ENCODE measurements around the gene TSPAN3. TPM values are rescaled to one million over a fixed set of nuclear protein-coding genes. Genes with fewer than 3 reads are reported as not detected.

TSPAN3 gene
- total RNA-seq, 4 donors from 2014 or later = 163 to 205 (median 171) TPM

GRCh38 chr15:77070180-77070494 is 772 bp downstream of the TSPAN3 start:
- TF ChIP-seq CTCF (IDR thresholded peaks at IDR 0.05) (no peak), POLR2A (IDR thresholded peaks at IDR 0.05) (no peak), EP300 (IDR thresholded peaks at IDR 0.05) (no peak), POLR2AphosphoS5 (IDR thresholded peaks at IDR 0.05) (no peak)
- Histone ChIP-seq H3K27me3 (no peaks in the 10 kb centered on the region), H3K27ac (peak overlapping the region; percentile 64 to 94 (median 92)), H3K4me3 (peak overlapping the region; percentile 72 to 82), H3K4me1 (peaks cover 3 to 46% (median 5%) of the 10 kb centered on the region in 3 donors), H3K36me3 (no peaks in the 10 kb centered on the region), H3K9me3 (no peaks in the 10 kb centered on the region)
- 0% methylated on average over 2 of the region's 18 CpGs; no CpG with 5 or more reads in 1 of the 2 donors for WGBS, 2 donors (ENCODE audit: low coverage in 1 of 2)
- no peak for ATAC-seq

GRCh38 chr15:77069521-77070121 is 1.3 kb downstream of the TSPAN3 start:
- WGBS, 2 donors (ENCODE audit: low coverage in 1 of 2) = 12 to 14% methylated on average over 11 to 13 of the region's 13 CpGs
- ATAC-seq = no peak
- H3K9me3 ChIP-seq = no peaks in the 10 kb centered on the region
- peaks cover 3 to 50% (median 5%) of the 10 kb centered on the region in 3 donors for H3K4me1 ChIP-seq
- peak overlapping the region; percentile 72 to 82 for H3K4me3 ChIP-seq
- TF ChIP-seq CTCF (IDR thresholded peaks at IDR 0.05) (no peak), POLR2A (IDR thresholded peaks at IDR 0.05) (no peak), POLR2AphosphoS5 (IDR thresholded peaks at IDR 0.05) (no peak), EP300 (IDR thresholded peaks at IDR 0.05) (no peak)
- H3K36me3 ChIP-seq = no peaks in the 10 kb centered on the region
- no peaks in the 10 kb centered on the region for H3K27me3 ChIP-seq
- H3K27ac ChIP-seq = peak overlapping the region; percentile 64 to 94 (median 92)

GRCh38 chr15:77068633-77069032 is 2.3 kb downstream of the TSPAN3 start:
- no peak overlapping the region for H3K27ac ChIP-seq
- H3K9me3 ChIP-seq = no peaks in the 10 kb centered on the region
- H3K36me3 ChIP-seq = no peaks in the 10 kb centered on the region
- ATAC-seq = no peak
- no peak for TF ChIP-seq POLR2AphosphoS5 (IDR thresholded peaks at IDR 0.05)
- TF ChIP-seq CTCF (IDR thresholded peaks at IDR 0.05) = no peak
- no peak for TF ChIP-seq EP300 (IDR thresholded peaks at IDR 0.05)
- no peak for TF ChIP-seq POLR2A (IDR thresholded peaks at IDR 0.05)
- no peaks in the 10 kb centered on the region for H3K27me3 ChIP-seq
- no peak overlapping the region for H3K4me3 ChIP-seq
- WGBS, 2 donors (ENCODE audit: low coverage in 1 of 2) = 76 to 81% methylated on average over 7 of the region's 7 CpGs
- peaks cover 3 to 60% (median 5%) of the 10 kb centered on the region in 3 donors for H3K4me1 ChIP-seq

GRCh38 chr15:77067691-77068367 is 3.1 kb downstream of the TSPAN3 start:
- ATAC-seq = no peak
- peaks cover 3 to 68% (median 5%) of the 10 kb centered on the region in 3 donors for H3K4me1 ChIP-seq
- TF ChIP-seq CTCF (IDR thresholded peaks at IDR 0.05) (no peak), EP300 (IDR thresholded peaks at IDR 0.05) (no peak), POLR2A (IDR thresholded peaks at IDR 0.05) (no peak), POLR2AphosphoS5 (IDR thresholded peaks at IDR 0.05) (no peak)
- no peak overlapping the region for H3K27ac ChIP-seq
- H3K27me3 ChIP-seq = no peaks in the 10 kb centered on the region
- H3K4me3 ChIP-seq = no peak overlapping the region
- no peaks in the 10 kb centered on the region for H3K36me3 ChIP-seq
- 43 to 76% methylated on average over 3 of the region's 3 CpGs for WGBS, 2 donors (ENCODE audit: low coverage in 1 of 2)
- no peaks in the 10 kb centered on the region for H3K9me3 ChIP-seq

Data from gastroesophageal sphincter (tissue), 4 donors.